Activated CD8-positive, alpha-beta memory T cell treated with anti-CD3 and anti-CD28 coated beads, Interleukin-2, amount 10 ng/mL, durations not matched to agents 7 days and 5 days (primary cell): ENCODE data around the gene EXD3. TPM values are rescaled to one million over a fixed set of nuclear protein-coding genes. Genes with fewer than 3 reads are reported as not detected.

Experiments
- ATAC-seq: fragments of 150-1000 bp; cut with Tn5 transposase; one replicate; pipeline ENCODE4 v1.10.0; 2021; ENCODE audit warnings: moderate library complexity
- CTCF ChIA-PET: fragments of 350-600 bp; sonication (Branson Sonifier 250); formaldehyde crosslinking; loops from one replicate; lab custom pipeline; 2021; ENCODE audit warnings: antibody characterized with exemption; lab: Charles Lee
- DNase-seq: peaks from one replicate; pipeline ENCODE4 v3.0.0-alpha.2; 2020
- H3K27ac Mint-ChIP-seq: one replicate; pipeline ENCODE4 v1.8.0; 2021; ENCODE audit warnings: mild to moderate bottlenecking, mixed read lengths
- H3K27me3 Mint-ChIP-seq: one replicate; pipeline ENCODE4 v1.8.0; 2021; ENCODE audit warnings: mixed read lengths
- H3K36me3 Mint-ChIP-seq: one replicate; pipeline ENCODE4 v1.8.0; 2021; ENCODE audit warnings: mild to moderate bottlenecking, mixed read lengths
- H3K4me1 Mint-ChIP-seq: one replicate; pipeline ENCODE4 v1.8.0; 2021; ENCODE audit warnings: mixed read lengths
- H3K4me3 Mint-ChIP-seq: one replicate; pipeline ENCODE4 v1.8.0; 2021; ENCODE audit warnings: mild to moderate bottlenecking, moderate library complexity, mixed read lengths
- H3K9me3 Mint-ChIP-seq: one replicate; pipeline ENCODE4 v1.8.0; 2022; ENCODE audit warnings: low read depth, mixed read lengths
- total RNA-seq, 2 experiments: library from RNA; stranded (reverse); gene quantifications; one replicate each; pipeline ENCODE4 v1.2.3, GENCODE V29; 2021

EXD3 gene
- total RNA-seq, 2 experiments from 2014 or later, result 9.2 to 19.8 TPM

DNA sequence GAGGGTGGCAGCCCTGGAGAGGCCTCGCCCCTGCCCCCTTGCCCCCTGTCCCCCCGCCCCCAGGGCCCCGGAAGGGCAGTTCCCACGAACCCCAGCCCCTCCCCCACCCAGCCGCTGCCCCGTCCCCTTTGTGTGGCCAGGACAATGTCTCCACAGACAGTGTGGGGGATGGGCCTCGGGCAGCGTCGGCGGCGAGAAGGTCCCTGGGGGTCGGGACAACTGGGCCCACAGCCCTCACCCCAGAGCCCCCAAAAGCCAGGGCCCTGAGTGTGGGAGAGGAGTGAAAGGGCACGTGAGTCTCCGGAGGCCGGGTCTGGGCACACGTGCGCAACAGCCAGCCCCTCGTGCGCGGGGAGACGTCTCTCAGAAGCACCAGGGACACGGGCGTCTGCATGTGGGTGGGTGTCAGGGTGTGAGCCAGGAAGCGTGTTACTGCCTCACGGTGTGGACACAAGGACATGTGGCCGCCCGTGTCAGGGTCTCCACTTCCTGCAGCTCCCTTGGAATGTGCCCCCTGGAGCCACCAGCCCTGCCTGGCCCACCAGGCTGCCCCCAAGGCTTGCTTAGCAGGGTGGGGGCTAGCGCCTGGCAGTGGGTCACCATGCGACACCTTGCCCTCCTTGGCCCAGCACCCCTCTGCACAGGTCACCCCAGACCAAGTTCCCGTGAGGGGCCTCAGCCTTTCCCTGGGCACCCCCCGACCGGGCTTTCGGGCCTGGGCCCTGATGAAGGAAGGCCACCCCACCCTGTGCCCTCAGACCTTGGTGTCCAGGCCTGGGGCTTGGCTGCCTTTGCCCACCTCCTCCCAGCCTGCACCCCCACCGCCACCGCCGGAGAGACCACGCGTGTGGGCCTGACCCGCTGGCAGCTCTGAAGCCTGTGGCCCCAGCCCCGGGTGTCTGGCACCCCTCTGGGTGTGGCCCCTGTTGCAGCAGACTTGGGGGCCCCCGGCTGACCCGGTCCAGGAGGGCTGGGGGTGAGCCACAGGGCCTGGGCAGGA, 108.1 kb downstream of the EXD3 start:
- H3K36me3 Mint-ChIP-seq, result no peaks in the 10 kb centered on the region
- H3K27ac Mint-ChIP-seq, result no peak overlapping the region
- CTCF ChIA-PET, result interaction anchor here (1.9 kb wide), 1 partner anchor 13 kb away, joined by 5 read pairs; the partner anchor contains the start of gene NRARP
- no peaks in the 10 kb centered on the region for H3K4me1 Mint-ChIP-seq
- ATAC-seq (no peak), DNase-seq (no peak)
- no peaks in the 10 kb centered on the region for H3K9me3 Mint-ChIP-seq
- H3K27me3 Mint-ChIP-seq, result no peaks in the 10 kb centered on the region
- no peak overlapping the region for H3K4me3 Mint-ChIP-seq

DNA sequence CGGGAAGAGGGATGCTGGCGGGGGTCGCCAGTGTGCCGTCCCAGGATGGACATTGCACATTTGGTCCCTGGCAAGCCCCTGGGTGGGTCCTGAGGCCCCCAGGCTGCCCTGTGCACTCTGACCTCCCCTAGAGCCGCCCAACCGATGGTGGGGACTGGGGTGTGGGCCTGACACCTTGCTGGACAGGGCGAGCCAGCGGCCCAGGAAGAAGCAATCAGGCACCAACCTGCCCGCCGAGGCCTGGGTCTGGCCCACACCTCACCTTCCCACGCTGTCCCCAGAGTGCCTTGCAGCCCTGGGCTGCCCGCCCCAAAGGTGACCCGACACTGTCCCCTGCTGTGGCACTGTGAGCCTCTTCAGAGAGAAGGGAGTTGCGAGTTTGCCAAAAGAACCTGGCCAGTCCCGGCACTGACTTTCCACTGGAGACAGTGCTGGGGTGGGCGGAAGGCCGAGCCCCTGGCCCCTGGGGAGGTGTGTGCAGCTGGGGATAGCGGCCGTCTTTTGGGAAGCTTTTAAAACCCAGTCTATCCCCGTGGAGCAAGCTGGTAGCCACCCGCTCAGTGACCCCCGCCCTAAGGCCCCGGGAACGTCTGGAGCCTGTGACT, 108.9 kb downstream of the EXD3 start:
- no peaks in the 10 kb centered on the region for H3K4me1 Mint-ChIP-seq
- no peak overlapping the region for H3K27ac Mint-ChIP-seq
- no peak for DNase-seq
- H3K36me3 Mint-ChIP-seq, result no peaks in the 10 kb centered on the region
- no peaks in the 10 kb centered on the region for H3K9me3 Mint-ChIP-seq
- no peak for ATAC-seq
- H3K4me3 Mint-ChIP-seq, result no peak overlapping the region
- no peaks in the 10 kb centered on the region for H3K27me3 Mint-ChIP-seq
- CTCF ChIA-PET, result no interaction called here

DNA sequence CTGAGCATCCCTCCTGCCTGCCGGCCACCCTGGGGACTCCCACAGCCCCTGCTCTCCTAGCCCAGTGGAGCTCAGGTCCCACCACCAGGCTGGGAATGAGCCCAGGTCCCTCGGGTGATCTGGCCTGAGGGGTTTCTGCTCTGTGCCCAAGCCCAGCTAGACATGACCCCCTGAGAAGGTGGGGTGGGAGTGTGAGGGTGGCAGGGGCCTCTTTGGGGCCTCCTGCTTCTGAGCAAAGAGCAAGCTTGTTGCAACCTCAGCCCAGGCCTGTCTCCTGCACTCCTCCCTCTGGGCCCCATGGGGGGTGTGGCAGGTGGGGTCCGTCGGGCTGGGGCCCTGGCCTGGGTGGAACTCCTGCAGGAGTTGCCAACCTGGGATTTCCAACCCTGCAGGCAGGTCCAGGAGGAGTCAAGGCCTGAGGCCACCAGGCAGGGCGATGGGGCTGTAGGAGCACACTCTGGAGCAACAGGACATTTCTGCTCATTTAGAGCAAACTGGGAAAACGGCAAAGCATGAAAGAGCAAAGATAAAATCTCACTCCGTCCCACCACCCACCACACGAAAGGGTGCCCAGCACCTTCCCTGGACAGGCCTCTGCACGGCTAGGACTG, 109.5 kb downstream of the EXD3 start:
- Mint-ChIP-seq H3K27ac (no peak overlapping the region), H3K27me3 (no peaks in the 10 kb centered on the region)
- no peak for DNase-seq

DNA sequence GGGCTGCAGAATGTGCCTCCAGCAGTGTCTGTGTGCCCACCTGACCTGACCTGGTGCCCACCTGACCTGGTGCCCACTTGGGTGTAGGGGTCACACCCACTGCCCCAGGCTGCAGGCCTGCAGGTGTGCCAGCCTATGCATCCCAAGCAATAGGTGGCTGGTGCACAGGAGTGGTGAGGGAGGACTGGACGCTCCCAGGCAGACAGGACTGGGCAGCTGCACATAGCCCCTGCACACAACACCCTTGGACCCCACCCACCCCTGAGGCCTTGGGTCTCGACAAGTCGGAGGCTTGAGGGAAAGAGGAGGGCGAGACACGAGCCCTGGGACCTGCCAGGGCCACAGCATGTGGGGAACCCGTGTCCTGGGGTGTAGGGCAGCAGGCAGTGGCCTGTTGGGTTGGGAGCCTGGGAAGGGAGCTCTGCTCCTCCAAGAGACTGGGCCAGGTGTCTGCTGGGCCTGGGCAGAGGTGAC, 110.1 kb downstream of the EXD3 start:
- ATAC-seq (no peak), DNase-seq (no peak)
- H3K4me3 Mint-ChIP-seq, result no peak overlapping the region
- H3K4me1 Mint-ChIP-seq, result no peaks in the 10 kb centered on the region
- H3K36me3 Mint-ChIP-seq, result no peaks in the 10 kb centered on the region
- no peak overlapping the region for H3K27ac Mint-ChIP-seq
- H3K9me3 Mint-ChIP-seq, result no peaks in the 10 kb centered on the region
- H3K27me3 Mint-ChIP-seq, result no peaks in the 10 kb centered on the region
- CTCF ChIA-PET, result no interaction called here

More for the DNA sequence above, 109.5 kb downstream of the EXD3 start:
- Mint-ChIP-seq H3K9me3 (no peaks in the 10 kb centered on the region), H3K4me3 (no peak overlapping the region), H3K36me3 (no peaks in the 10 kb centered on the region), H3K4me1 (no peaks in the 10 kb centered on the region)
- no peak for ATAC-seq
- CTCF ChIA-PET, result no interaction called here

DNA sequence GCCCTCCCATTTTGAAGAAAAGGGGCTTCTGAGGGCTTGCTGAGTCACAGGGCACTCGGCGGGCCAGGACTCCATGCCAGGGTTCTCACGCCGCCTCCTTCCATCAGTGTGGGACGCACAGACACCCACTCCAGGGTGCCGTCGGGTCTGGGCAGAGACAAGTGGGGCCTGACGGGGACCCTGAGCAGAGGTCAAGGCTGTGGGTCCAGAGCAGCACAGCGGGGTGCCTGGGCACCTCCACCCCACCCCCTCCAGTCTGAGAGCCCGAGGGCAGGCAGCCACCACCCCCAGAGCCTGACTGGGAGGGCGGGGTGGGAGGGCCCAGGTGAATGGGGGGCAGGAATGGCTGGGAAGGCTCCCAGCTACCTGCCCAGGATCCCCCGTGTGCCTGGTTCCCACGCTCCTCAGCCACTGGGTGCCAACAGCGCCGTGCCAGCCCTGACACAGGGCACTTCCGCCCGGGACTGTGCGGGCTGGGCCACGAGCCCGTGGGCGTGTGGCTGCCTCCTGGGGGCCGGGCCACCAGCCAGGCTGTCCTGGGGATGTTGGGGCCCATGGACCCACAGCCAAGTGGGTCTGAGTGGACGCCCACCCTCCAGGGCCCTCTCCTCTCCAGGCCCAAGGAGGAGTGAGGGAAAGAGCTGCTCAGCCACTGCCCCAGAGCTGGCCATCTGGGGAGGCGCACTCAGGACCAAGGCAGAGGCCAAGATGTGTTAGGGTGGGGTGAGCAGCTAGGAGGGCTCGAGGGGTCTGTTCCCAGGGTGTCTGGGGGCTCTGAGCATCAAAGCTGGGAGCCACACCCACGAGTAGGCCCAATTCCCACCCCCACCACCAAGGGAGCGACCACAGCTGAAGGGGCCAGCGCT, 110.7 kb downstream of the EXD3 start:
- Mint-ChIP-seq H3K27ac (no peak overlapping the region), H3K27me3 (peaks cover 1% of the 10 kb centered on the region), H3K36me3 (no peaks in the 10 kb centered on the region), H3K9me3 (no peaks in the 10 kb centered on the region), H3K4me3 (no peak overlapping the region), H3K4me1 (no peaks in the 10 kb centered on the region)
- CTCF ChIA-PET, result no interaction called here
- DNase-seq (no peak), ATAC-seq (no peak)

DNA sequence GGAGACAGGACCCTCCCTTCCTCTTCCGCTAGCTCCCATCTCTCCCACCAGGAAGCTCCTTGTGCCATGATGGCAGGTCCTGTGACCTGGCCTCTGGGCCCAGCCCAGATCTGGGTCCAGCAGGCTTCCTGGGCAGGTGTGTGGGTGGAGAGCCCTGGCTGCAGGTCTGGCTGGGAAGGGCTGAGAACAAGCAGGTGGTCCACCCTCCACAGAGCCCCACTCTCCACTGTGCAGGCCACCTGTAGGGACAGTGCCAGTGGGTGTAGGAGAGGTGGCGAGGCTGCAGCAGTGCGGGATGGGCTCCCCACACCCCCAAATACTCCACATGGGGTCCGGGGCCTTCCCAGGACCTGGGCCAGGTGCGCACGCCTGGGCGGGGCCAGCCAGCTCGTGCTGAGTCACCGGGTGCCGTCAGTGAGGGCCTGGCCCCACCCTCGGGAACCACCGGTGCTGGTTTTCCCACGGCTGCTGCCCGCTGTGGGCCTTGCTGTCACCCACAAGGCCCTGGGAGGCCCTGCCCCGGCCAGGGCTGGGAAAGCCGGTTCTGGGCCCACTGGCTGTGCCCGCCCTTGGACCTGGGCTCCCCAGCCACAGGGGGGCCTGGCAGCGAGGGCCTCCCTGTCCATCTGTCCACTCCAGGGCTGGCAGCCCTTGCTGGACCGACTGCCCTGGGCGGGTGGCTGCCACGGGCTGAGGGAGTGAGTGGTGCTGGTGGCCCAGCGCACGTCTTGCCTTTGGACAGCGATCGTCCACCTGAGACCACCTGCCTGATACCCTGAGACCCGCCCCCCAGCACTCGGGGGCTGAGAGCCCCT, 111.6 kb downstream of the EXD3 start:
- Mint-ChIP-seq H3K4me3 (no peak overlapping the region), H3K27ac (no peak overlapping the region), H3K4me1 (no peaks in the 10 kb centered on the region), H3K36me3 (no peaks in the 10 kb centered on the region), H3K9me3 (no peaks in the 10 kb centered on the region), H3K27me3 (peaks cover 3% of the 10 kb centered on the region)
- CTCF ChIA-PET, result interaction anchor here (0.7 to 1.5 kb wide), 2 partner anchors 8 to 9 kb away, joined by 3 to 6 read pairs; partner anchors contain the start of gene NRARP
- no peak for ATAC-seq
- peak; percentile 44 for DNase-seq

DNA sequence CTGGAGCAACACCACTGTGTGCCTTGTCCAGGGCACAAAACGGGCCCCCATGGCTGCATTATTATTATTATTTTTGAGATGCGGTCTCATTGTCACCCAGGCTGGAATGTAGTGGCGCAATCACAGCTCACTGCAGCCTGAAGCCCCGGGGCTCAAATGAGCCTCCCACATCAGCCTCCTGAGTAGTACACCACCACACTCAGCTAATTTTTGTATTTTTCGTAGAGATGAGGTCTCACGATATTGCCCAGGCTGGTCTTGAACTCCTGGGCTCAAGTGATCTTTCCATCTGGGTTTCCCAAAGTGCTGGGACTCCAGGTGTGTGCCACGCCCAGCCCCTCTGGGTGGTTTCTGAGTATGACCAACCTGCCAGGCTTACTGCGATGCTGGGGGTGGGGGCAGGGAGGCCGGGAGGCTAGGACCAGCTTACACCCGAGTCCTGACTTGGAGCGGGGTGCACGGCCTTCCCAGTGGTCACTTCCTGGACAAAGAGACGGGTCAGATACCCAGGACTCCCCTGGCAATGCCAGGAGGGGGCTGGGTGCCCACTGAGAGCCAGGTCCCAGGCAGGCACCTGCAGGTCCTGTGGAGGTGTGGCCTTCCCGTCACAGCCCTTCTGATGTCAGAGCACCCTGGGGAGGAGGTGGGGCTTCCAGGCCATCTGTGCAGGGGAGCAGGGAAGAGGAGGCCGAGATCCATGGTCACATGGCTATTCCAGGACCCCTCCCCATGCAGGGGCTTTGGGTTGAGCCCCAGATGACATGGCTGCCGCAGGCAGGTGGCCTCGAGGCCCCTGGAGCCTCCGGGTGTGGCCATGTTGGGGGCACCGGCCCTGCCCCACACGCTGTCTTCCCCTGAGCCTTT, 112.5 kb downstream of the EXD3 start:
- H3K36me3 Mint-ChIP-seq, result no peaks in the 10 kb centered on the region
- CTCF ChIA-PET, result interaction anchor here (0.7 to 1.5 kb wide), 3 partner anchors 8 to 74 kb away, joined by 3 to 6 read pairs (median 4); partner anchors contain the start of gene NRARP
- no peaks in the 10 kb centered on the region for H3K9me3 Mint-ChIP-seq
- ATAC-seq, result no peak
- DNase-seq, result peak; percentile 41
- no peak overlapping the region for H3K4me3 Mint-ChIP-seq
- H3K4me1 Mint-ChIP-seq, result peaks cover 5% of the 10 kb centered on the region
- H3K27ac Mint-ChIP-seq, result no peak overlapping the region
- peaks cover 3% of the 10 kb centered on the region for H3K27me3 Mint-ChIP-seq

DNA sequence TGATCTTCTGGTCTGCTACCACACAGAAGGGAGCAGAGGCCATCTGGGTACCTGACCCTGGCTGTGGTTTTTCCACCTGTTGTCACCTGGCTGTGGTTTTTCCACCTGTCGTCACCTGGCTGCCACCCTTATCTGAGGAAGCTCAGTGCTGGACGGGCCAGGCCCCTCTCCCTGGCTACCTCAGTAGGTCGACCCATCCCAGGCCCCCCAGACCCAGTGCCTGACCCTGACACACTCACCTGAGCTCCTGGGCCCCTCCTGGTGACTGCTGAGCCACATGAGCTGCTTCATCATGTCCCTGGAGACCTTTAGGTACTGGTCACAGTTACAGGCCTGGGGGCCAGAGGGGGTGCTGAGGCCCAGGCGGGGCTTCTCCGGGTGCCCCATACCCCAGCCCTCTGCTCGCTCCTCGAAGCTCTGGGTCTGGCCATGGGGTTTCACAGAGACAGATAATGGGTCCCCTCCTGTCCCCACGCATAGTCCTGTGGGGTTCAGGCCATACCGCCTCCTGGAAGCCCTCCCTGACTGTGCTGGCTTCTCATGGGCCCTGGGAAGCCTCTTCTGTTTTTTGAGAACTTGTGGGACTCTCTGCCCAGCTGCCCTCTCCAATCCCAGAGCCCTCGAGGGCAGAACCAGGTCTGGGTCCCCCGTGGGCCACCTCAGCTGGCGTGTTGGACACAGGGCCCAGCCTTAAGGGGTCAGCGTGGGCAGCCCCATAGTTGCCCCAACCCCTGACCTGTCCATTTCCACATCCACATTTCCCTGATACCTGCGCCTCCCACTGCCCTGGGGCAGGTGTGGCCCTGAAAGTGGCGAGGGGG, 113.4 kb downstream of the EXD3 start:
- Mint-ChIP-seq H3K36me3 (no peaks in the 10 kb centered on the region), H3K27ac (no peak overlapping the region), H3K4me1 (peaks cover 7% of the 10 kb centered on the region), H3K27me3 (peaks cover 3% of the 10 kb centered on the region), H3K9me3 (no peaks in the 10 kb centered on the region), H3K4me3 (no peak overlapping the region)
- no peak for ATAC-seq
- no peak for DNase-seq
- CTCF ChIA-PET, result interaction anchor here (1.2 kb wide), 1 partner anchor 73 kb away, joined by 4 read pairs; no protein-coding TSS in a partner anchor

DNA sequence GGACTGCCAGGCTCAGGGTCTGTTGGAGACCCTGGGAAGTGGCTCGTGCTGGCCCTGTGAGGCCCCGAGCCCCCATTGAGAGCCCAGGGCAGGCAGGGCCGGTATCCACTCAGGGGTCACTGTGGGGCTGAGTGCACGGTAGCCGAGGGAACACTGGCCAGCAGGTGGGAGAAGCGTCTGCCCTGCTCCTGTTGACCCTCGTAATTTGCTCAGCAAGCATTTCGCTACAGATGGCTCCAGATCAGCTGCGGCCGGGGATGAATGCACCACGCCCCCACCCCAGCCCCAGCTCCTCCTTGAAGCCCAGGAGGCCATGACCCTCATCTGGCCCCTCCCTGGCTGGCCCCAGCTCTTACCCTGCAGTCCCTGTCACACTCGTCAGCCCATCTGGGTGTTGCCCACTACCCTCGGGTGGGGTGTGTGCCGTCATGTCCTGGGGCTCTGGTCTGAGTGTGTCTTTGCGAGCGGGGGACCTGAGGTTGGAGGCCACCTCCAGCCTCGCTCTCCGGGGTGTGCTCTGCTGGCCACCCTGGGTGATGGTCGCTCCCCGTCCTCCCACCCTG, 114.8 kb downstream of the EXD3 start:
- DNase-seq (no peak), ATAC-seq (no peak)
- Mint-ChIP-seq H3K27me3 (peaks cover 3% of the 10 kb centered on the region), H3K9me3 (no peaks in the 10 kb centered on the region), H3K36me3 (no peaks in the 10 kb centered on the region), H3K4me1 (peaks cover 7% of the 10 kb centered on the region), H3K27ac (no peak overlapping the region), H3K4me3 (no peak overlapping the region)
- CTCF ChIA-PET, result no interaction called here

DNA sequence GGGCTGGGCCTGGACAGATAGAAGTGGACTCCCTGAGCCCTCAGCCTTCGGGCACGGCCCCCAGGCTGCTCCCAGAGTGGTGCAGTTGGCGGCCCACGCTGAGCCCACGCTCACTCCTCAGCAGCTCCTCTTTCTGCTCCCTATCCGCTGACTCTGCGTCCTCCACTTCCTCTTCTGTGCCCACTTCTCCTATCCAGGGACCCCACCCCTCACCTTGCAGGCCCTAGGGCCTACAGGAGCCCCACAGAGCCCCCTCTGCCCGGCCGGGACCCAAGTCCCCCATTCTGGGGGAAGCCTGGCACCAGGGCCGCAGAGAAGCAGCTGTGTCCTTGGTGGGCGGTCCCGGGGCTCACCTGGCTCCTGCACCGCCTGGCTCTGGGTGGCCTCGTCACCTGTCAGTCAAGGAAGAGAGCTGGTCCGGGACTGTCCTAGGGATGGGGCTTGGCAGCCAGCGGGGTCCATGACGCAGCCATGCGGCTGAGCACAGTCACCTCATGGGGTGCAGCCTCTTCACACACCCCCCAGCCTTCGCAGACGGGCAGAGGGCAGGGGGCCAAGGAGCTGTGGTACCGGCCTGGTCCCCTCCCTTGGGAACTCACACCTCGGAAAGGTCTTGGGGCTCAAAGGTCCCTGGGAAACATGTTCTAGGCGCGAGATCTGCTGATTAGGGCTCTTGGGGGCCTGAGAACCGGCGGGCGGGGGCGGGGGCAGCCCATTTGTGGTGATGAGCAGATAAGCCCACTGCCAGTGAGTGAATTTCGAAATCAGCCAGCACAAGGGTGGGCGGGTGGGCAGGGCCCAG, 115.5 kb downstream of the EXD3 start:
- H3K4me1 Mint-ChIP-seq, result peaks cover 7% of the 10 kb centered on the region
- H3K36me3 Mint-ChIP-seq, result no peaks in the 10 kb centered on the region
- no peak overlapping the region for H3K4me3 Mint-ChIP-seq
- no peaks in the 10 kb centered on the region for H3K9me3 Mint-ChIP-seq
- ATAC-seq (no peak), DNase-seq (no peak)
- H3K27ac Mint-ChIP-seq, result no peak overlapping the region
- CTCF ChIA-PET, result interaction anchor here (0.7 kb wide), 1 partner anchor 115 kb away, joined by 3 read pairs; the partner anchor contains the start of genes EXD3 and NOXA1
- H3K27me3 Mint-ChIP-seq, result peaks cover 3% of the 10 kb centered on the region
